HG03025 (cell line): Measurements from ENCODE around the gene LENG1.

Experiments used
- ATAC-seq: cut with Tn5 transposase; IDR thresholded peaks from one replicate; pipeline ENCODE4 v1.9.1; 2021; ENCODE audit warnings: mild to moderate bottlenecking, moderate library complexity; ENCODE audit not compliant: unreplicated experiment, low FRiP score

The LENG1 gene

DNA sequence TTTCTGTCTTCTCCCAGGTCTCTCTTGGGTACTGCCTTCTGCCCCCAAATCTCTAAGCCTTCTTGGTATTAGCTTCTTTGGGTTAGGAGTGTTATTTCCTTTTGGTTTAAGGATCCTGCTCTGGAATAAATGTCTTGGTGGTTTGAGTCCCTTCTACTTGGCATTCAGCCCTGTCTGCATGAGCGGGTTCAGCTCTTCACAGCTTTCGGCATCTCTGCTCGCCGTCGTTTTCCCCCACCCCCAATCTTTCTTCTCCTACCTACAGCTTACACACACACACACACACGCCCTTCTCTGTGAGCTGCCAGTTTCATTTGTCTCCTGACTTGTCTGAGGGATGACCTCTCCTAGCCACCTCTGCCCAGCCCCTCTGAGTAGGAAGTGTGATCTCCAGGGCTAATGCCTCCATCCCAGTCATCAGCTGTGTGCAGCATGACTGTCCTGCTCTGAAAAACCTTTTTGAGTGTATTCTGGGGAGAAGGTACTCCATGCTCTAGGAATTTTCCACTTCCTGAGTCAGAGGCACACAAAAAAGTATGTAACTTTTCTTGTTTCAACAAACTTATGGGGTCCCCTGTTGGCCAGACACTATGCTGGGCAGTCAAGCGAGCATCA, 17.2 kb downstream of the LENG1 start:
- no peak for ATAC-seq

DNA sequence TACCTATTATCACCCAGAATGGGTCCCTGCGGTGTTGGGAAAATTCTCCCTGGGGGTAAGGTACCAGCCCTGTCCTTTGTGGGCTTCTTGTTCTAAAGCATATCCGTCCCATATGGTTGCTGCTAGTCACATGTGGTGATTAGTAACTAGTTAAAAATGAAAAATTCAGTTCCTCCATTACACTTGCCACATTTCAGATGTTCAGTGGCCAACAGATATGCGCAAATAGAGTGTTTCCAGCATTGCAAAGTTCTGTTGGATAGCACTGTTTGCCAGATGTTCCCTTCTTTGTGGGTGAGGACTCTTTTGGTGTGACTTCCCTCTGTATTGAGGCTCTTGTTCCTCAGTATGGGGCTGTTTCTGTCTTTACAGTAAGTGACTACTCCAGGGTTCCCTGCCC, 18.2 kb downstream of the LENG1 start:
- ATAC-seq, result no peak

DNA sequence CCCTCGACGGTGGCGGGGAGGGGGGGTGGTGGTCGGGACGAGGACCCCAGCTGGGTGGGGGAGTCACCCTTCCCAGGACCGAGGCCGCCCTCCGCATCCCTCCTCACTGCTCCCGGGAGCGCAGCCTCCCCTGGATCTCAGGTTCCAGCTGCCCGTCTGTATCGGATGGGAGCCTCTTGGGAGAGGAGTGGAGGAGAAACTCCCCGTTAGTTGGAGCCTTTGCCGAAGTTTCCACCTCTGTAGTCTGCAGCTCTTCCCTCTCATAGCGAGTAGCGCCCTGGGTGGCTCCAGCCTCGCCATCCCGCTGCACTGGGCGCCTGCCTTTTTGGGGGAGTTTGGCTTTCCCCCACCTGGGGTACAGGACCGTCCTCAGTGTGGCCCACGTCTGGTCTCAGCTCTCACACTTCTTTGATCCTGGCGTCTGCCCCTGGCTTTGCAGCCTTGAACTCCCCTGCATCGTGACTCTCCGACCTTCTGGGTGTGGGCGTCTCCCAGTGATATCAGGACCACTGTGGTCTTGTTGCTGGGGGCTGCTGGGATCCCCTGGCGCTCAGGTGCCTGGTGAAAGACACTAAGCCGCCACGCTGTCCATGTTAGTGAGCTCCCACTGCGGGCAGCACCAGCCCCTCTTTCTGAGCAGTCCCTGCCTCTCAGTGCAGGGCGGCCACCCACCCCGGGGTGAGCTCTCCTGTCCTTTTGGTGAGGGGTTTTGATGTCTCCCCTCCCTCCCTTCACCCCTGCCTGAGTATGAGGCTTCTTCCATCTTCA, 20.8 kb downstream of the LENG1 start:
- ATAC-seq, result no peak

DNA sequence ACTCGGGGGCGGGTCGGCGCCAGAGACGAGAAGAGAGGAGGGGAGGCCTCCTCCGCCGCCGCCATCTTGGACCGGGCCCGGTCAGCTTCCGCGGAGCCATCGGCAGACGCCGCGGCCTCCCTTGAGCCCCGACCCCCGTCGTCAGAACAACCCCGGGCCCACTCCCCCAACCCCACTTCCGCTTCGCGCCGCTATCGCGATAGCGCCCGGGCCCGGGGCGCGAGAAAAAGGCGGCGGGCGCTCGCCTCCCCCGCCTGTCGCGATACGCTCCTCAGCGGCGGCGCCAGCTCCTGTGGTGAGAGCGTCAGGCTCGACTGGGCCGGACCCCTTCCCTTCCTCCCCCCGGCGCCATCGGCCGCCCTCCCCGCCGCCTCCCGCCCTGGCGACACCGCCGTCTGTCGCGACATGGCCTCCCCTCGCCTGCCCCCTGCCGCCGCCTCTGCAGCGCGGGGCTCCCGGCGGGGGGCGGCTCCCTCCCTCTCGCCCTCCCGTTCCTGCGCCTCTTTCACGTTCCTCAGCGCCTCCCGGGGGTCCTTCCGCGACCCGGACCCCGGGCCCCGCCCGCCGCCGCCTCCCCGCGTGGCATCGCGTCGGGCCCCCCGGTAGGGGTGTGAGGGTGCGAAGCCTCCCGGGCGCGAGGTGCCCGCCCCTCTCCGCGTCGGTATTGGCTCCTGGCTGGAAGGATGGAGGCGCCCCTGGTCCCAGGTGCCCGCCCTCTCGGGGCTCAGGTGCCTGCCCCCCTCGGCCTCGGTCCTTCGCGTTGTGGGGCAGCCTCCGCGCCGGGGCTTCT, 21.6 kb downstream of the LENG1 start, which contains the start of gene CNOT3:
CNOT3 (plus strand) TSS at position 64 of the 790 bp plus-strand sequence. CDS start 5,217 bp downstream, outside the sequence.
- ATAC-seq, result no peak

DNA sequence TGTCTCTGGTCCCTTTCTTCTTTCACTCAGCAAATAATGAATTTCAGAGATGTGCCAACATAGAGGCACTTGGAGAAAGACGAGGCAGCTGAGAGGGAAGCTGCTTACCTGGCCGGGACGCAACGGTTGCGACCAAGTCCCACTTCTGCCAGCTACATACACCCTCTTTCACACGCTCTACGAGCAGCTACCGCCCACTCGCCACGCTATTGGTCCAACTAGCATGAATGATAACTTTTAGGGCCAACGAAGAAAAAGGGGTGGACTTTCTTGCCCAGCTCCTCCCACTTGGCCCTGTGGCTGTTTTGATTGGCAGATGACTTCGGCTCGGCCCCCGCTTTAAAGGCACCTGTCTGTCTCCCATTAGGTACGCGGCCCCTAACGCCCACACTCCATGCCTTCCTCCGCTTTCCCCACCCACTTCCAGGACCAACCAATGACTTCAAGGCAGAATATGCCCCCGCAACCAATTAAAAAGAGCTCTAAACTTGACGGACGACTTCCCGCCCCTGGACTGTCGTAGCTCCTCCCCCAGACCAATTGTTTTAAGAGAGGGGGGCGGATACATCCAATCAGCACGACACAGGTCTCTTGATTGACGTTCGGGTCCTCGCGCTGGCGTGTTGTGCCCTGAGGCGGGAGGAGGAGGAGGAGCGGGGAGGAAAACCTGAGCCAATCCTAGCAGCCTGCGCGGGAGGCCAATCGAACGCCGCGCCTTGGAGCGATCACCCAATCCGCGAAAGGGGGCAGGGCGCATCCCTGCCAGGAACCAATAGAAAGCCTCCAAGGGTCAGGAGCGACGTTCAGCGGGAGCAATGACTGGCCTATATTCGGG, 22.4 kb downstream of the LENG1 start:
- ATAC-seq, result peak; percentile 77

DNA sequence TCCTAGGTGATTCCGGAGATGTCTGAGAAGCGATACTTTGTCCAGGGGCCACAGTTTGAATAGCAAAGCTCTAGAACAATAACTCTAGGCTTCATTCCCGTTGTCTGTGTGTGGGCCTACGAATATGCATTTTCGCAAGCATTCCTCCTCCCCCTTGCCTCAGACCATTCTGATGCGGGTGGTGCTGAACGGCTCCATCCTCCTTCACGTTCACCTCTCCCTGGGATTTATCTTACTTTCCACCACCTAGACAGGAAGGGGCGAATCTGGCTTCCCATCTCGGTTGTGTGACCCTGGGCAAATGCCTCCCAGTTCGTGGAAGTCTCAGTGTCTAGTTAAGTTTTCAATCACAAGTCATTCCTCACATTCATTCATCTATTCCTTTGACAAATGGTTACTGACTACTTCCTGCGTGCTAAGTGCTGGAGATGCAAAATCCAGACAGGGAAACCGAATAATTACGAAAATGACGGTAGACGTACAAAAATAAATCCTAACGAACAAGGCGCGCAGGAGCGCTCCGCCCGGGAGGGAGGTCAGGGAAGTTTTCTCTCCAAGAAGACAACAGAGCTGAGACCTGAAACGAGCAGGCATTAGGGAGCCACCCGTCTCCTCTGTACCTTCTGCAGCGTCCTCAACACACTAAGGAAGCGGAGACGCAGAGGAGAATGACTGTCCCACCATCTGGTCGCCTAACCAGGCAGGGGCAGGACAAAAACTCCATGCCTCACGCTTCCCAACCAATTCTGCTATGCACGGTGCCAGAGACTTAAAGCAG, 23.2 kb downstream of the LENG1 start:
- ATAC-seq, result no peak

DNA sequence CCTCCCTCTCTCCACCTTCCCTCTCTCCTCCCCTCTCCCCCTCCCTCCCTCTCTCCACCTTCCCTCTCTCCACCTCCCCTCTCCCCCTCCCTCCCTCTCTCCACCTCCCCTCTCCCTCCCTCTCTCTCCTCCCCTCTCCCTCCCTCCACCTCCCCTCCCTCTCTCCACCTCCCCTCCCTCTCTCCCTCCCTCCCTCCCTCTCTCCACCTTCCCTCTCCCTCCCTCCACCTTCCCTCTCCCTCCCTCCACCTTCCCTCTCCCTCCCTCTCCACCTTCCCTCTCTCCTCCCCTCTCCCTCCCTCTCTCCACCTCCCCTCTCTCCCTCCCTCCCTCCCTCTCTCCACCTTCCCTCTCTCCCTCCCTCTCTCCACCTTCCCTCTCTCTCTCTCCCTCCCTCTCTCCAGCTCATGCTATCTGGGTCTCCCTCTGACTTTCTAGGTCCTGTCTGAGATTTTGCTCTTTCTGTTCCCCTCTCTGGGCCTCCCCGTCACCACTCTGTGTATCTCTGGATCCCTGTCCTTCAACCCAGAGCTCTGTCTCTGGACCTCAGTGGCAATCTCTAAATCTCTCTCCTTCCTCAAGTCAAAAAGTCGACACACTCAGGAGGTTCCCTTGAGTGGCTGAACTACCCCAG, 25.4 kb downstream of the LENG1 start:
- no peak for ATAC-seq

DNA sequence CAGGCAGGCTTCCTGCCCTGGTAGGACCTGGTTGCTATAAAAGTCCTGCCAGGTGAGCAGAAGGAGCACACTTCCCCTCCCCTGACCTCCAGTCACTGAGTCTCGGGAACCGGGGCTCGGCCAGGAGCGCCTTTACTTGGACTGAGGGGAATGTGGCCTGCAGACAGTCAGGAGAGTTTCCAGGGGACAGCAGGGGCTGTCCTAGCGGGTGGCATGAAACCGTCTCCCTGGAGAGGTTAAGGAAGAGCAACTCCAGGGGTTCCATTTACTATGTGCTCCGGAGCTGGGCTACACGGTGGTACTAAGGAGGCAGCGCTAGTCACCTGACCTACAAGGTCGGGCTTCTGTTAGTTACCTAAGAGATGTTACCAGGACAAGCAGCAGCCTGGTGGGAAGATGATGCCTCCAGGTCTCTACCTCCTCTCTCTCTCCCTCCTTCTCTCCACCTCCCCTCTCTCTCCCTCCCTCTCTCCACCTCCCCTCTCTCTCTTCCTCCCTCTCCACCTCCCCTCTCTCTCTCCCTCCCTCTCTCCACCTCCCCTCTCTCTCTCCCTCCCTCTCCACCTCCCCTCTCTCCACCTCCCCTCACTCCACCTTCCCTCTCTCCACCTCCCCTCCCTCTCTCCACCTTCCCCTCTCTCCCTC, 26.1 kb downstream of the LENG1 start:
- no peak for ATAC-seq

DNA sequence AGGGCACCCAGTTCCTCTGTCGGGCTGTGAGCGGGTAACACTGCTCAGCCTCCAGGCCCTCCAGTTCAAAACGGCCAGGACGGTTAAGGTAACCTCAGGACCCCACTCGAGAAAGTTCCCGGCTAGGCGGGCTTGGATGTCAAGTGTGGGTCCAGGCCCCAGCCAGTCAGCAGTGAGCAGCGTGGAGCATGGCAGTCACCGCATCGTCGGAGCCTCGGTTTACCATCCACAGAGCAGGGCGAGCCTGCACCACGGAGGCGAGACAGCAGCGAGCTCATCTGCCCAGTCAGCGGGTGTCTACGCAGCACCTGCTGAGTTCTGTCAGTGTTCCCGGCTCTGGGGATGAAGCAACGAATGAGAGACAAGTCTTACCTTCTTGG, 29.9 kb downstream of the LENG1 start:
- no peak for ATAC-seq

DNA sequence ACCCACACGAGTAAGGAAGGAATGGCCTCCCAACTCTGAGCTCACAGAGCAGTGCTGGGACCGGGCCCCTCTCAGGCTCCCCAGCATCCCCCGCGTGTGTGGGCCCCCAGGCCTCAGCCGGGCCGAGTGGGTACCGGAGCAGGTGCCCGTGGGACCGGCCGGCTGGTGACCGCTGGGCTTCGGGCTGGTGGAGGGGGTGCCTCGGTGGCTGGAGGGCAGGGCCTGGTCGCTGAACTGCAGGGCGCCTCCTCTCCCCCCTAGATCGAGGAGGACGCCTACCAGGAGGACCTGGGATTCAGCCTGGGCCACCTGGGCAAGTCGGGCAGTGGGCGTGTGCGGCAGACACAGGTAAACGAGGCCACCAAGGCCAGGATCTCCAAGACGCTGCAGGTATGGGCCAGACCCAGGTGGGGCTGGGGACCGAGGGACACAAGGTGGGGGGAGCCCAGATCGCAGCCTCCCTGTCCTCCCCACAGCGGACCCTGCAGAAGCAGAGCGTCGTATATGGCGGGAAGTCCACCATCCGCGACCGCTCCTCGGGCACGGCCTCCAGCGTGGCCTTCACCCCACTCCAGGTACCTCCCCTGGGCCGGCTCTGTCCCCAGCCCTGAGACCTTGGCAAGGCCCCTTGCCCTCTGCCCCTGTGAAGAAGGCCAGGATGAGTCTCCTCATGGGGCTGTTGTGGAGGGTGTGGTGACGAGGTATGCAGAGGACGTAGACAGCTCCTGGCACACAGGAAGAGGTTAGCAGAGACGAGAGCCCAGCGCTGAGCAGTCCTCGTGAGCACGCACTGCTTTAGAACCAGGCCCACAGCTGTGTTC, 30.5 kb downstream of the LENG1 start:
- no peak for ATAC-seq

DNA sequence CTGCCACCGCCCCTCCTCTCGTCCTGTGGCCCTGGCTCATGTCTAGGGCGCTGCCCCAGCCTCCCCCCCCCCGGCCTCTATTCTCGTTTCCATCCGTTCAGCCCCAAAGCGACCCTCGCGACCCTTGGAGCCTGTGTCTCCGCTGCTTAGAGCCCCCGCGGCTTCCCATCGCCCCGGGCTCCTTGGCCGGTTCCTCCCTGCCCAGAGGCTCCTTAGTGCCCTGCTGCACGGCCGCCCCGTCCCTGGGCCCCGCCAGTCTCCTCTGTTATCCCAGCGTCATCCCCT, 31.1 kb downstream of the LENG1 start:
- no peak for ATAC-seq

DNA sequence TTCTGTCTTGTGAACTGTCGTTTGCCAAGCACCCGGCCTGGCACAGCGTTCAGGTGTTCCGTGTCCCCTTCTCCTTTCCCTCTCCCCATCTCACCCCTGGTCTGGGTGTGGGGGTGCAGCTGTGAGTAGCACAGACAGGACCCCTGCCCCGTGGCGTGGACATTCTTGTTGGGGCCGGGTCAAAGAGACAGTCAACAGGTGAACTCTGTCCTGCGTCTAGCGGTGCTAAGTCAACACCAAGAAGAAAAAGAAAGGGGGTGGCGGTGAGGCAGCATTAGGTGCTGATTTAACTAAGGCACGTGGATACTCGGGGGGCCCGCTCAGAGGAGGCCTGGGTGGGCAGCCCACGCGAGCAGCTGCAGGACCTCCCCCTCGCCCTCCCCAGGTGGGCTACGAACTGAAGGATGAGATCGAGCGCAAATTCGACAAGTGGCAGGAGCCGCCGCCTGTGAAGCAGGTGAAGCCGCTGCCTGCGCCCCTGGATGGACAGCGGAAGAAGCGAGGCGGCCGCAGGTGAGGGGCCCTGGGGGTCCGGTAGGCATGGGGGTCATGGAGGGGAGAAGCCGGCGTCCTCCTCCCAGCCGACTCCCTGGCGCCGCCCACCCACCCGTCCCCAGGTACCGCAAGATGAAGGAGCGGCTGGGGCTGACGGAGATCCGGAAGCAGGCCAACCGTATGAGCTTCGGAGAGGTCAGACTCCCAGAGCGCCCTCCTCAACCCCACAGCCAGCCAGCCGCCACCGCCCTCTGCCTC, 31.7 kb downstream of the LENG1 start:
- ATAC-seq, result no peak

DNA sequence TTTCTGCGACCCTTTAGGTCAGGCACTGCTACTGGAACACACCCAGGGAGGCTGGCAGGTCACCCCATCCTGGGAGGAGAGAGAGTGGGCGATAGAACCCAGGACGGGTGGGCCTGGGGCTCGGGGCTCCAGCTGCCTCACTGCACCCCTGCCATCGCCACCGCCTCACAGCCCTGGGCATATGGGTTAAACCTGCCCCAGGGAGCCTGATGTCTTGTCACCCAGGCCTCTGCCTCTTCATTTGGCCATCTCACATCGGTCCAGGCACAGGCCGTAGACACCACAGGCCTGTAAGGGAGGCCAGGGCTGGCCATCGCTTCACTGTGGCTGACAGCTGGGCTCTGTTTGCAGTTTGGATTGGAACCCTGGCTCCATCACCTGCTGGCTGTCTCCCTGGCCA, 33.8 kb downstream of the LENG1 start:
- ATAC-seq, result no peak

DNA sequence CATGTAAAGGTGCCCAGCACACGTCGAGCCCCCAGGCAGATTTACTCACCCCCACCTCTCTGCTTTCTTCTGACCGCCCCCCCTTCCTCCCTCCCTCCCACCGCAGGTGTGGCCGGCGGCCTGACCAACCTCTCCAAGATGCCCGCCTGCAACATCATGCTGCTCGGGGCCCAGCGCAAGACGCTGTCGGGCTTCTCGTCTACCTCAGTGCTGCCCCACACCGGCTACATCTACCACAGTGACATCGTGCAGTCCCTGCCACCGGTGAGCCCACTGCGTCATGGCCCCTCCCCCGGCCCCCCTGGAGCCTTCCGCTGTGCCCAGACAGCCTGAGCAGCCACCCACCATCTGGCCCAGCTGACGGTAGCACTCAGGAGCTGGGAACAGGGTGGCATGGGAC, 35.1 kb downstream of the LENG1 start:
- ATAC-seq, result no peak

DNA sequence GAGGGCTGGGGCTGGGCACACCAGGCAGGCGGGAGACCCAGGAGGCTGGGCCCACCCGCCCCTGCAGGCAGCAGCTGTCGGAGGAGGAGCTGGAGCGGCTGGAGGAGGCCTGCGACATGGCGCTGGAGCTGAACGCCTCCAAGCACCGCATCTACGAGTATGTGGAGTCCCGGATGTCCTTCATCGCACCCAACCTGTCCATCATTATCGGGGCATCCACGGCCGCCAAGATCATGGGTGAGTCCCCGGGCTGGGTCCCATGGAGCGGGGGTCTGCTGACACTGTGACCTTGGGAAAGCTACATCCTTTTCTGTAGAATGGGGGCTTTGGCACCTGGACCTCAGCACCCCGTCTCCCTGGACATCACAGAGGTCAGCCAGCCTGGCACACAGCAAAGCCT, 35.8 kb downstream of the LENG1 start:
- no peak for ATAC-seq

DNA sequence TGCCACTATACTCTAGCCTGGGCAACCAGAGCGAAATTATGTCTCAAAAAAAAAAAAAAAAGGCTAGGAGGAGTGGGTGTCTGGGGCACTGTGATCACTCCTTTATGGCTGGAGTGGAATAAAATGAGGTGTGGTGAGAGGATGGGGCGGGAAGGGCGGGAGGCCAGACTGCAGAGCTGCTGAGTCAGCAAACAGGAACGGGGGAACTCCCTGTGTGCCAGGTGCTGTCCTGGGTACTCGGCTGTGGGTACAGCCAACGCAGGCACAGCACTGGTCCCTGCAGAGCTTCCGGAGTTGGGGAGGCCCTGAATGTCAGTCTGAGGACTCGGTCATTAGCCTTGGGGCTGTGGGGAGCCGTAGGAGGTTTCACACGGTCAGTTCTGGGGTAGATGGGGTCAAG, 38.3 kb downstream of the LENG1 start:
- ATAC-seq, result no peak
